ENCODE measurements around the gene PRKCH. TPM values are rescaled to one million over a fixed set of nuclear protein-coding genes. Genes with fewer than 3 reads are reported as not detected.

The PRKCH gene
- total RNA-seq, 4 donors from 2014 or later, result 34.5 to 51.3 (median 45.0) TPM

DNA sequence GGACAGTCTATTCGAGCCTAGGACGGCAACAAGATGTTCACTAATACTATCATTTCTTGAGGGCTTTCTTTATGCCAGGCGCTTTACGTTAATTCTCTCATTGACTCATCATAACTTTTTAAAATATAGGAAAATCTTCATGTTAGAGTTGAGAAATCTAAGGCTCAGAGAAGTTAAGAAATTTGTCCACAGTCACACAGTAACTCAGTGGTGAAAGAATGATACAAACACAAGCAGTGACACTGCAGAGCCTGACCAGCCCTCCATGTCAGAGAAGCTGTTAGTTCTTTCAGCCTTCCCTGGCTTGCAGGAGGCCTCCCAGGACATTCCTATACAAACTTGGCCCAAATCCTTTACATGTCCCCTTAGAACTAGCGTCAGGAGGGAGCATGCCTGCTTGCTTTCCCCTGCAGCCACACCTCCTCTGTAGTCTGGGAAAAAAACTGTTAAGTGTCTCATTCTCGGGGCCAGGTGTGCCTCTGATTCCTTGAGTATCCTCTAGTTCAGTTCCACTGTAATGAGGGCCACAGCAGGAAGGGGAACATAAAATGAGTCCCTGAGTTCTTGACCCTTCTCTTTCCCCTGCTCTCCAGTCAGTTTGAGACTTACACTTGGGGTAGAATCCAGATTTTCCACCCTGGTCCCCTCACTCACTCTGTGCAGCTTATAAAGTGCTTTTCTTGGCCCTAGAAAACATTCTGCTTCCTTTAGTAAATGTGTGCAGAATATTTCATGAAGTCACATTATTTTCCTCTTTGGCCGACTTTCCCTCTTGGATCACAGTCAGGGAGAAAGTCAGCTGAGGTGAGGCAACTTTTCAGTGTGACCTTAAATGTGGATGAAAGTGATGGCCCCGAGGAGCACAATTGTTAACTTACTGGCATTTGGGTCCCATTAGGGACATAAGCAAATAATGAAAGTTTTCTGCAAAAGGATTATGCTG is 221.7 kb downstream of the PRKCH start:
- H3K27me3 ChIP-seq, result no peaks in the 10 kb centered on the region
- intact Hi-C loops (cut with DNase I), result no loop called here
- H3K4me3 ChIP-seq, result no peak overlapping the region
- H3K4me1 ChIP-seq, result peaks cover 25 to 76% (median 57%) of the 10 kb centered on the region in 3 donors
- no peaks in the 10 kb centered on the region for H3K9me3 ChIP-seq
- DNase-seq, result no peak
- TF ChIP-seq POLR2A (IDR thresholded peaks at IDR 0.05), result no peak
- TF ChIP-seq, protein P1, sequence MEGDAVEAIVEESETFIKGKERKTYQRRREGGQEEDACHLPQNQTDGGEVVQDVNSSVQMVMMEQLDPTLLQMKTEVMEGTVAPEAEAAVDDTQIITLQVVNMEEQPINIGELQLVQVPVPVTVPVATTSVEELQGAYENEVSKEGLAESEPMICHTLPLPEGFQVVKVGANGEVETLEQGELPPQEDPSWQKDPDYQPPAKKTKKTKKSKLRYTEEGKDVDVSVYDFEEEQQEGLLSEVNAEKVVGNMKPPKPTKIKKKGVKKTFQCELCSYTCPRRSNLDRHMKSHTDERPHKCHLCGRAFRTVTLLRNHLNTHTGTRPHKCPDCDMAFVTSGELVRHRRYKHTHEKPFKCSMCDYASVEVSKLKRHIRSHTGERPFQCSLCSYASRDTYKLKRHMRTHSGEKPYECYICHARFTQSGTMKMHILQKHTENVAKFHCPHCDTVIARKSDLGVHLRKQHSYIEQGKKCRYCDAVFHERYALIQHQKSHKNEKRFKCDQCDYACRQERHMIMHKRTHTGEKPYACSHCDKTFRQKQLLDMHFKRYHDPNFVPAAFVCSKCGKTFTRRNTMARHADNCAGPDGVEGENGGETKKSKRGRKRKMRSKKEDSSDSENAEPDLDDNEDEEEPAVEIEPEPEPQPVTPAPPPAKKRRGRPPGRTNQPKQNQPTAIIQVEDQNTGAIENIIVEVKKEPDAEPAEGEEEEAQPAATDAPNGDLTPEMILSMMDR (IDR thresholded peaks at IDR 0.05), result no peak
- peak overlapping the region; percentile 53 to 89 (median 80) for H3K27ac ChIP-seq
- WGBS, 2 donors, result 59 to 65% methylated on average over 8 of the region's 8 CpGs
- peaks cover 0 to 33% (median 0%) of the 10 kb centered on the region in 3 donors for H3K36me3 ChIP-seq

DNA sequence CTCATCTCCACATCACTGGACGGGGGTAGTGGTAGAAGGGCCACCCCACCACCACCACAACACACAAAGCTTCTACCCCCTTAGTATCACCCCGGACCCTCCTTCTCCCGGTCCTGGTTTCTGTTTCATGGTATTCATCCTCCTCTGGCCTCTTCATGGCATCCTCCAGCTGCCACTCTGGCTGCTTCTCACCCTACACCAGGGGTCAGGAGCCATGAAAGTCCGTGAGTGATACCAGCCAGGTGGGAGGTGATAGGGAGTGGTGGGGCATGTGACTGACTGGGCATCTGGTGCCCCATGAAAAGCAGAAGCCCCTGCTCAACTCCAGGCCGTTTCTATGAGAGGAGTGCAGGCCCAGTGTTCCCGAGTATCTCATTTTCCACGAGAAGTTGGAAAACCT is 222.6 kb downstream of the PRKCH start:
- H3K36me3 ChIP-seq, result peaks cover 0 to 39% (median 0%) of the 10 kb centered on the region in 3 donors
- WGBS, 2 donors, result 90 to 92% methylated on average over 7 of the region's 7 CpGs
- no peak overlapping the region for H3K4me3 ChIP-seq
- no peaks in the 10 kb centered on the region for H3K27me3 ChIP-seq
- intact Hi-C loops (cut with DNase I), result no loop called here
- TF ChIP-seq, protein P1 (IDR thresholded peaks at IDR 0.05), result no peak
- TF ChIP-seq POLR2A (IDR thresholded peaks at IDR 0.05), result no peak
- H3K9me3 ChIP-seq, result no peaks in the 10 kb centered on the region
- H3K27ac ChIP-seq, result peak overlapping the region; percentile 53 to 89 (median 80)
- peaks cover 21 to 76% (median 58%) of the 10 kb centered on the region in 3 donors for H3K4me1 ChIP-seq
- DNase-seq, result no peak

- peak overlapping the region; percentile 53 to 89 (median 80) for H3K27ac ChIP-seq
- DNase-seq, result no peak
- no peaks in the 10 kb centered on the region for H3K27me3 ChIP-seq
- peaks cover 0 to 43% (median 0%) of the 10 kb centered on the region in 3 donors for H3K36me3 ChIP-seq
- no peaks in the 10 kb centered on the region for H3K9me3 ChIP-seq
- intact Hi-C loops (cut with DNase I), result no loop called here
- peaks cover 21 to 76% (median 59%) of the 10 kb centered on the region in 3 donors for H3K4me1 ChIP-seq
- H3K4me3 ChIP-seq, result no peak overlapping the region
- 83 to 88% methylated on average over 14 of the region's 14 CpGs for WGBS, 2 donors
- TF ChIP-seq, protein P1 (IDR thresholded peaks at IDR 0.05), result no peak
- TF ChIP-seq POLR2A (IDR thresholded peaks at IDR 0.05), result no peak
Measured at GRCh38 chr14:61544448-61545330, 223.3 kb downstream of the PRKCH start.

DNA sequence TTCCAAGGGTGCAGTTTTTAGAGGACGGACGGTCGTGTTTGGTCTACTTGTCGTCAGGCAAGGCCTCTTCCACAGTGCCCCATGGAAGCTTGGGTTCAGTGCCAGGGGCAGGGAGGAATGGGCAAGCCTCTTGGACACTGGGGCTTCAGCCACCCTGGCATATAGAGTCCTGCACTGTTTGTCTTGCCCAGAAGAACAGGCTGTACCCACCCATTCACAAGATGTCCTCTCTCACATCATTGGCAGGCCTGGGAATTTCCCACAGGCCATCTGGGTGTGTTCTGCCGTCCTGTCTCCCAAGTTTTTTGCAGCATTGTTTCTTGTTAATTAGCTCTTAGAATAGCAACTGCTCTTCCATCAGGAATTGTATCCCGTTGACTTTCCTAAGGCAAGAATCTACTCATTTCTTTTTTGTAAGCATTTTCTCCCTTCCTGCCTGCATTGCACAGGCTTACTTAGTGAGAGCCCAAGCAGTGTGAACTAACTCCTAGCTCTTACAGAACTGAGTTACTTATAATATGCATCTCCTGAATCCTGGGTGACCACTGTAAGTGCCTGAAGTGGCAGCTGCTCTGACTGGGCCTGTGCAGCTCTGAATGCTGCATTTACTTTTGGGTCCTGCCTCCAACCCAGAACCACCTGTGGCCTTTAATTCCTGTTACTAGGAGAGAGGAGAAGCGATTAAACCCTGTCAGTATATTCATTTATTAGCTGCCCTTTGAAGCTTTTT is 224.5 kb downstream of the PRKCH start:
- no peak for TF ChIP-seq POLR2A (IDR thresholded peaks at IDR 0.05)
- TF ChIP-seq, protein P1 (IDR thresholded peaks at IDR 0.05), result no peak
- peak overlapping the region; percentile 53 to 89 (median 80) for H3K27ac ChIP-seq
- intact Hi-C loops (cut with DNase I), result no loop called here
- 77 to 81% methylated on average over 6 to 7 of the region's 7 CpGs for WGBS, 2 donors
- peaks cover 0 to 44% (median 0%) of the 10 kb centered on the region in 3 donors for H3K36me3 ChIP-seq
- H3K4me3 ChIP-seq, result no peak overlapping the region
- H3K4me1 ChIP-seq, result peaks cover 21 to 82% (median 59%) of the 10 kb centered on the region in 3 donors
- no peaks in the 10 kb centered on the region for H3K9me3 ChIP-seq
- H3K27me3 ChIP-seq, result no peaks in the 10 kb centered on the region
- DNase-seq, result no peak

Measured in esophagus squamous epithelium (tissue), 5 donors.